Activated effector memory CD4-positive, alpha-beta T cell treated with Interleukin-2 at 50 U/mL for 16 hours (primary cell): ENCODE measurements around the gene ADAMTS2.

Experiments used
- DNase-seq: peaks from one replicate; pipeline ENCODE4 v3.0.0-alpha.2; 2020

ADAMTS2 gene

DNA sequence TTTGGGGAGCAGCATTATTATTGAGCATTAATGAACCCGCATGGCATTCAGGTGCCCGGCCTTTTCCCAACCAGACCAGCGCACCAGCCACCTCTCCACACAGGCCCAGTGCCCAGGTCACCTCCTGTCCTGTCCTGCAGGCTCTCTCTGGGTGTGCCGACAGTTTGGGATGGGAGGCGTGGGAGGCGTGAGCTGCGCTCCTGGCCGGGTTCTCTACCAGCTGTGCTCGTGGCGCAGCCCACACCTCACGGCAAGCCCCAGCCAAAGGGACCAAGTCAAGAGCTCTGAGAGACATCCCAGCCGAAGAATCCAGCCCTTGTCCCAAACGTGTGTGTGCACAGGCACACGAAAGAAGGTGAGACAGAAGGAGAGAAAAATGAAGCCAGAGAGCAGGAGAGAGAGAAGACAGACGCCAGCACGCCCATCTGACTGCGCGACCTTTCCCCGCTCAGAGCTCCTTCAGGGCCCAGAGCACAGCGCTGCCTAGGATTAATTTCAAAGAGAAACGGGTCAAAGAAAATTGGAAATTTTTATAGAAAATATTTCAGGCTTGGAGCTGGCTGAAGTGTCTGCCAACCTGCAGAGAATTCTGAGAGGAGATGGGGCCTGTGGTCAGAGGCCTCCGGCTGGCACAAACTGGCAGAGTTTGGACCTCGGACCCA is 81.7 kb downstream of the ADAMTS2 start:
- DNase-seq, result no peak

DNA sequence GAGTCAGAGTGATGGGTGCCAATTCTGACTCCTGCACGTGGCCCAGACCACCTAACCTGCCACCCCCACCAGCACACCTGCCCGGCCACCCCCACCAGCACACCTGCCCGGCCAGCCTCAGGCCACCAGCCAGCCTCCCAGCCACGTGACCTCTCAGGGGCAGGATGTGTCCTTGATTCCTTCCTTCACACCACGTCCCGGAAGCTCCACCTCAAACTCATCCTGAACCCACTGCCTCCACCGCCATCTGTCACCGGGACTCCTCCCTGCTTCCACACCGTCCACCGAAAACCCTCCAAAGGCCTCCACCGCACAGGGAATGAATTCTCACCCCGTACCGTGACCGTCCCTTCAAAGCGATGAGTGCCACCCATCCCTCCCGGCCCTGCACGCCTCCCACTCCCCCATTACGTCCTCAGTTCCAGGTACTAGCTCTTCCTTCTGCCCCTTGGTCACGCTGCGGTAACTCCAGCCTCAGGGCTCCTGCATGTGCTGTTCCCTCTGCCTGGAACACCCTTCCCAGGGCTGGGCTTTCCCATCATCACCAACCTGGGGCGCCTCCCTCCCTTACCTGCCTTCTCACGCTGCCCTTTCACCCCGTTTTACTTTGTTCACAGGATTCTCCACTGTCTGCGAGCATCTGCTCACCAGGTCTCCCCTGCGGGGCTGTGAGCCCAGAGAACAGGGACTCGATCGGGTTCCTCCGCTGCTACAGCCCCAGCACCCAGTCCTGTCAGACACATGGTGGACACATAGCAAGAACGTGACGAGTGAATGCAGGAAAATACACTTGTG is 82.9 kb downstream of the ADAMTS2 start:
- DNase-seq, result no peak

DNA sequence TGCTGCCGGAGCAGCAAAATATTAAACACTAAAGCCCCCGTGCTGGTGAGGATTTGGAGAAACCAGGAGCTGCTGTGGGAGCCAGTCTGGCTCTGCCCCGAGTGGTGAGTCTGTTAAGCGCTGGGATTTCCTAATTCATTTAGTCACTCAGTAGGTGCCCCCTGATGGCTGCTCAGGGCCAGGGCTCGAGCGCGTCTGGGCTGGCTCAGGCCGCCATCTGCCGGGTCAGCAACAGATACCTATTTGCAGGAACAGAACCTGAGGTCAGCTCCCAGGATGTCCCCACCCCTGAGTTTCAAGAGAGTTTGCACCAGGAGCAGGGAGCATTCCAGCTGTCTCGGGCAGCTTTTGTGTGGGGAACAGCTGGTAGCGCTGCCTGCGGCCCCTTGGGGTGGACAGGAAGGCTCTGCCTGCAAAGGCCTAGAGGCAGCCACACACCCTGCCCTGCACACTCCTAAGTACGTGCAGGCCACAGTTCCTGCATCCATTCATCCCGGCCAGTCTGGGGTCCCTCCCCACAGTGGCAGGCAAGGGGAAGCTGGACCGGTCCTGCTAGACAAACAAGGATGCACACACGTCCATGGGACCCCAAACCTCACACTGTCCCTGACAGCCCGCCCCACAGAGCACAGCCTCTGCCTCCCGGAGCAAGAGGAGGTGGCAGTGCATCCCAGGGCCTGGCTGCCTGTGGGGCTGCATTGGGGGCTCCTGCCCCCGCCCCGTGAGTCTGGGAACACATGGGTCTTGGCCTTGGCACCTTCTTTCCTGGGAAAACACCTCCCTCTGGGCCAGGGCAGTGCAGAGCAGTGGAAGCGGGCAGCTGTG is 83.7 kb downstream of the ADAMTS2 start:
- no peak for DNase-seq

DNA sequence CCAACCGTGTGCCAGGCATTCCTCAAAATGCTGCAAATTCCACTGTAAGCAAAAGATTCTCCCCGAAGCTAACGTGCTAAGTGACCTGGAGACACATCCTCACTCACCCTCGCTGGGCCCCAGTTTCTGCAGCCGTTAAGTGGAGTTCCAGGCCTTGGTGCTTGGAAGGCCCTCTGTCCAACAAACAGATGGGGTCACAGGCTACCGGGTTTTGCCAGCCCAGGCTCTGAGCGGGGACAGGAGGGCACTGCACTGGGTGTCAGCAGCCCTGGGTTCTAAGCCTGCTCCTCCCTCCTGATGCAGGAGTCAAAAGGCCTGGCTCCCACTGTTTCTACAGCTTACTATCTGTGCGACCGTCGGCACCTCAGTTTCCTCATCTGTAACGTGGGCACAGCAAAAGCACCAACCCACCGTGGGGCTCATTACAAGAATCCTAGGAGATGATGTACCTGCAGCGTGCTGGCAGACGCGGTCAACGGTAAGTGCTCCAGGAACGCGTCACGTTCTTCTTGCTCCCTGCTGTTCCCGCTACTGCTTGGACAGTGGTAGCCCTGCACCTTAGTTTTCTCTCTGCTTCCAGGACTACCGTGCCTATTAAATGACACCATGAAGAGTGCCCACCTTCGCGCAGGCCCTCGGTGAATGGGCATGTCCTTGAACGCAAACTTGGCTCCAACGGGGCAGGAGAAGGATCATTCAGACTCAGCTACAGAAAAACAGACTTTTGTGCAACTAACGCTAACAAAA is 84.8 kb downstream of the ADAMTS2 start:
- DNase-seq, result no peak

DNA sequence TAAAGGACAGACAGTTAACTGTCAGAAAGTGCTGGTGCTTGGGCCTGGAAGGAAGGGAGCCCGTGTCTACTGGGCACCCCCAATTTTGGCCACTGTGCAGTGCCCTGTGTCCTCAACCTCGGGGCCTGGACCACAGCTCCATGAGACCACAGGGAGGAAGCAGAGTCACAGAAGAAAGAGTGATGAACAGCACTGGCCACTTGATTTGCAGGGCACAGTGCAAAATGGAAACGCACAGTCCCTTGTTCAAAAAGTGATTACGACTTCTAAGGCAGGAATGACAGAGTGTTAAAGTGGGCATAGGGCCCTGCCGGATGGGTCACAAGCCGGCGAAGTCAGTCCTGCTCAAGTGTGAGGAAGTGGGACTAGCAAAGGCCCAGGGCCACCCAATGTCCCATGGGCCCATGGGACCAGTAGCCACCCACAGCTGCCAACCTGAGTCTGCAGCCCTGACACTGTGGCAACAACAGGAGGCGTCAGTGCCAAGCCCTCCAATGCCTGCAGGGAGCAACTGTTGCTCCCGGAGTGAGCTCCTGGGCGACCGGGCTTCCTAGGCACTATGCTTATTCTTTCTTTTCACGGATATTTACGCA is 85.4 kb downstream of the ADAMTS2 start:
- no peak for DNase-seq

DNA sequence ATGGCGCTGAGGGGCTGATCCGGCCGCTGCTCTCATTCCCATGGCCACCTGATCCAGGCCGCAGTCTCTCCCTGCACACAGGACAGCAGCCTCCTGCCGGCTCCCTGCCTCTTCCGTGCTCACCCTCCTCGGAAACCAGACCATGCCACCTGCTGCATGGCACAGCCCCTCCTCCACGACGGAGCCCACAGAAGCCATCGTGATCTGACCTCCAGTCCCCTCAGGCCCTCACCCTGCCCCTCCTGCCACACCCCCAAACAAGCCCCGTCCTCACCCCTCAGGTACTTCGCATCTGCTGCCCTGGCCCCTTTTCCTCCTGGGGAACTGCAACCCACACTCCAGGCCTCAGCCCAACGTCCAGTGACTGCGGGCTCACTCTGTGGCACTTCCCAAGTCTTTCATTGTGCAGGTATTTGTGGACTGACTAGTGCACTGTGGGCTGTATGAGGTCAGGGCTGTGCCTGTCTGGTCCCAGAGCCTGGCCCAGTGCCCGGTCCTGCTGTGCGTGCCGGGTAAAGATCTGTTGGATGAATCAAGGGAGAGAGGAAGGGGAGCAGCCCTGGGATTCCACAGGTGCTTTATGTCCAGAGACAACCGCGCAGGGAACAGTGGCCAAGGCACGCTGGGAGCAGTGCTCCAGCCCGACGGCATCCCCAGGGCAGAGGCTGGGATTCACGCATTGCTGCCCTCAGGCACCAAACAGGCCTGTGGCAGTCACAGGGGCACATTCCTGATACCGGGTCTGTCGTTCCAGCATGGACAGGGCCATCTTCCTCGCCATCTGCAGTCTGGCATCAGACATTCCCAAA is 86.1 kb downstream of the ADAMTS2 start:
- no peak for DNase-seq

DNA sequence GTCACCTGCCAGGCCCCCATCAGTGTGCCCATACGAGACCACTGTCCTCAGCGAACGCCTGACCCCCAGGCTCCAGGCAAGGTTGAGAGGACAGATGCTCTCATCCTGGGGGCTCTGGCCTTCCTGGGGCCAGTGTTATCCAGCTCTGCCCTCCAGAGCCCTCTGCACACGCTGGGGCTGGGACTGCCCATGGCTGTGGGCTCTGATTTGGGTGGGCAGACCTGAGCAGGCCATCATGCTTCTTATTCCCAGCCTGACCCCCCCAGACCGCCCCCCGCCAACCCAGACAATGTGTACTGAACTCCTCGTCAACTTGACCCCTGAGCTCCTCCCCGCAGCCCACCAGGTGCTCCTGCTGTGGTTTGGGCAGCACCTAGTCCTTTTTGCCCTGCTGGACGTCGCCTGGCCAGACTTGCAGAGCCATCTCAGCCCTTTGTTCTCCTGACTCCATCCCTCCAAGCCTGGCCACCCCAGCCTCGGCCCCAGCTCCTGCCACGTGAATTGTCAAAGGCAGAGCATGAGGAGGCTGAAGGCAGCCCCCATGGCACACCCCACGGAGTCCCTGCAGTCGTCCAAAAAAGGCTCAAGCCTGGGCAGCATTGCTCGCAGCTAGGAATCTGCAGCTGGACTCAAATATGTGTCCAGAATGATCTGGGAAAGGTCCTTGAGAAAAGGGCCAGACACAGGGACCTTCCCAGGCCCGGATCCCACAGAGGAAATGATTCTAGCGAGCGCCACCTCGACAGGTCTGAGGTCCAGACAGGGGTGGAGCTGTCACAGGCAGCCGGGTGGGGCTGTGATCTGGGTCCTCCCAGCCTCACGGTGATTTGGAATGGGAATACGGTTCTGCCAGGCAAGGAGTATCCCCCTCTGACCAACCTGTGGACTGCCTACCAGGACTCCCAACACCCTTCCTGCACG is 87.0 kb downstream of the ADAMTS2 start:
- DNase-seq, result no peak

DNA sequence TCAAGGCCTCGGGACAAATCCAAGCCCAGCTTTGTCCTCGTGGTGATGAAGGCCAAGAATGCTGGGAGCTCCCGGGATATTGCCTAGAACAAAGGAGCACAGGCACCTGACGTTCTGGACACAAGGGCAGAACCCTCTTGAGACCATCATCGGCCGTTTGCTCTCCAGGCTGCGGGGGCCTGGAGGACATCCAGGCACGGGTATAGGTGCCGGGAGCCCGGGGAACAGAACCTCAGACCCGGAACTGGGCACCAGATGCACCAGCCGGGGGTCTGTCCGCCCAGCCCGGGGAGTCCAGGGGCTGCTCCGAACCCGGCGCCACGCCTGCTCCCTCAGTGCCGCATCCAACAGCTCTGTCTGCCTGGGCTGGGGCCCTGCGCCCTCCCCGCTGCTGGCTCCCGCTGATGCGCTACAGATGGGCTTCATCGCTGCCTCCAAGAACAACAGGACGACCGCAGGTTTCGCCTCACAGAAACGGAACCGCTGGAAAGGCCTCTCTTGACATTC is 88.0 kb downstream of the ADAMTS2 start:
- no peak for DNase-seq

DNA sequence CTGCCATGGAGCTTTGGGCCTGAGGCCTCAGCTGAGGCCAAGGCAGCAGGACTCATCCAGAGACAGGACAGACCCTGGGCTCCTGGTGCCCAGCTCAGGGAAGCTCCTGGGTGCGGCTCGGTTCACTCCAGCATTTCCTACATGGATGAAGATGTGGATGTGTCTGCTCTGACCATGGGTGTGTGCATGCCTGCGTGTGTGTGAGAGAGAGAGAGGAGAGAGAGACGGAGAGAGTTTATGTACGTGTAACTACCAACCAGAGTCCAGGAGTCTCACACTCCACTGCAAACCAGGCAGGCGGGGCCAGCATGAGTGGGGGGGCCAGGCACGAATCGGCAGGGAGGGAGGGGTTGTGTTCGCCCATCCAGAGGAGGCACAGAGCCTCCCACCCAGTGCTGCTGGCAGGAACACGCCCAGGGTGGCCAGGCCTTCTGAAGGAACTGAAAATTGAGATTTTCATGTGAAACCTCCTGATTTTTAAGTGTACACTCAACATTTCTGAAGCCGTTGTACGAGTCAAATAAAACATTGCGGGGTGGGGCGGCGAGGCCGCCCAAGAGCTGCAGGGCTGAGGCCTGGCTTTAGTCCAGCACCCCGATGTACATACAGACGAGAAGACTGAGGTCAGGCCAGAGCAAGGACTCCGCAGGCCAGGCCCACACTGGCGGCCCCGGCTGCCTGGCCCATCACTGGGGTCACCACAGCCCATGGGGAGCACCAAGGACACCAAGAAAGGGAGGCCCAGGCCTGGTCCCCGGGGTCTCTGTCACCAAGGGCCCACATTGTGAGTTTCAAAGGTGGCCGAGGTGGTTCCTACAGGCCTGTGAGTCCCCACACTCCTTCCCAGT is 88.7 kb downstream of the ADAMTS2 start:
- DNase-seq, result no peak

DNA sequence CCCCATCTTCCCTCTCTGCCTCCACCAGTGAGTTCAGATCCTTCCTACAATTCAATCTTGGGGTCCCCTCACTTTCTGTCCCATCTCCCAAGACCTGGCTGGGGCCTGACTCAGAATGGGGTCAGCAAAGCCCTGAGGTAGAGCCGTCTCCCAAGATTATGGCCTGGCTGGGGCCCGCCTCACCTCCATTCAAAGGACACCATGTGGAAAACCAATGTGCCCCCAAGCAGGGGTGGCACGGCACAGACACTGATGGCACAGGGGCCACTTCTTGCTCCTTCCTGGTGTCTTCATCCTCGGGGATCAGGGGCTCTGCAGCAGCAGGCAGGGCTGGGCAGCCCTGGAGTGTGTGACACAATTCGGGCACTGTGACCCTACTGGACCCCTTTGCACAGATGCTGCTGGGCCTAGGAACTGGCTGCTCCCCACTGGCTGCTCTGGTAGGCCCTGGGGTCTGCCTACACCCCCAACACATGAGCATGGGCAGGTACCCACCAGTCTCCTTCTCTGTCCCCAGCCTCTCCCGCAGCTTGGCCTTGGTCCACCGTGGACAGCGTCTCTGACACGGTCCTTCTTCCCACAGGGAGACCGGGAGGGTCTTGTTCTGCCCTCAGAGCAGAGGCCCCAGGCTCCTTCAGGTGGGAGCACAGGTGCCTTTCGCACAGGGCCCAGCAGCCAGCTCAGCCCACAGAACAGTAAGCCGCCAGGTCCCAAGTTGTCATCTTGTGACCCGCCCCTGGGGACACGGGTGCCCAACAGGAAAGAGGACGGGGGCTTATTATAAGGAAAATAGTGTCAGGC is 89.5 kb downstream of the ADAMTS2 start:
- no peak for DNase-seq

DNA sequence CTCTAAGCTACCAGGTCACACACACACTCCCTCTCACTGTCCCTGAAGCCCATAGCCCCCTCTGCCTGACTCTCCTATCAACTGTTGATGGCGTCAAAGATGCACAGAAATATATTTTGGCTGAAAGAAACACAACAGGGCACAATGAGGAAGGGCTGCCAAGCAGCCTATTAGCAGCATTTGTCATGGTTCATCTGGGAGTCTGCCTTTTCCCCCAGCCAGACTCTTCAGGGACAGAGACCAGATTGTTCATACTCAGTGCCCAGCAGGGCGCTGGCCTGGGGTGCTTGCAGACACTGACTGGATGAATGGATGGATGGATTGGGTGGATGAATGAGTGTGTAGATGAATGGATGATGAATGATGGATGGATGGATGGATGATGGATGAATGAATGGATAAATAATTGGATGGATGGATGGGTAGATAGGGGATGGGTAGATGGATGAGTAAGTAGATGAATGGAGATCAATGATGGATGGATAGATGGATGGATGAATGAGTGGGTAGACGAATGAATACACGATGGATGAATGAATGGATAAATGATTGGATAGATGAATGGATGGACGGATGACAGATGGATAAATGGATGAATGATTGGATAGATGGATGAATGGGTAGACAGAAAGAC is 90.5 kb downstream of the ADAMTS2 start:
- DNase-seq, result no peak

DNA sequence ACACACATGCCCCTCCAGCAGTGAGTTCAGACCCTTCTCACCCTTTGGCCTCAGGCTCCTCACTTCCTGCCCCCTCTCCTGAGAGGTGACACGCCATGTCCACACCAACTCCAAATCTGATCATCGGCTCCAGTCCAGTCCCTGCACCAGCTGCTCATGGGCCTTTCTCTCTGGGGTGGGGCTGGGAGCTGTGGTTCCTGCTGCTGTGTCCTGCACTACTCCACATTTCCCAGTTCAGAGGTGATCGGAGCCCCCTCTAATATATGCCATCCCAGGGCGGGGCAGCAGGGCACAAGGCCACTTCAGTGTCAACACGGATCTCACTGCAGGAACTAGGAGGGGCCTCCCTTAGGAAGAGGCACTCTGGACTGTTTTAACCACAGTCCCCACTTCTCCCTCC is 91.5 kb downstream of the ADAMTS2 start:
- no peak for DNase-seq

DNA sequence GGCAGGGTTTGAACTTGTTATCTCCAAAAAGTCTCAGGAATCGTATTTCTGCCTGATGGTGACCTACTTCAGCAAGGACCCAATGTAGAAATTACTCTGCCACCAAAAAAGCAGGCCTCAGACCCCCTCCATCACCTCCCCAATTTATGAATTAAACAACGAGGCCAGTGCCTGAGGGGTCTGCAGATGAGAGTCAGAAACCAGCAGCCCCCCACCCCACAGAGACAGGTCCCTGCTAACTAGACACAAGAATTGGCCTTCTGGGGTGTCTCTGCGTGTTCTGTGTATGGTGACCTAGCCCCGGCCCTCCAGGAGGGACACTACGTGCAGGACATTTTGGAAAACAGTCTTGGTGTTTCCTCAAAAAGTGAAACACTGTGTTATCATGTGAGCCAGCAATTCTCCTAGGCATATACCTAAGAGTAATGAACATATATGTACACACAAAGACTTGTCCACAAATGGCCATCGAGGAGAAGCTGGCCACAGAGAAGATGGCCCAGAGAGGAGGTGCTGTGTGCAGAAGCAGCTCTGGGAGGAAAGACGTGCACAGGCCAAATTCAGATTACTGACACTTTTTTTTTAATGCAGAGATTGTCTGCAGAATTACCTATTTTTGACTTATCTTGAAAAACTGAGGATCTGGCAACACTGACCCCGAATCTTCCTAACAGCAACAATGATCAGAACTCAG is 93.8 kb downstream of the ADAMTS2 start:
- no peak for DNase-seq

DNA sequence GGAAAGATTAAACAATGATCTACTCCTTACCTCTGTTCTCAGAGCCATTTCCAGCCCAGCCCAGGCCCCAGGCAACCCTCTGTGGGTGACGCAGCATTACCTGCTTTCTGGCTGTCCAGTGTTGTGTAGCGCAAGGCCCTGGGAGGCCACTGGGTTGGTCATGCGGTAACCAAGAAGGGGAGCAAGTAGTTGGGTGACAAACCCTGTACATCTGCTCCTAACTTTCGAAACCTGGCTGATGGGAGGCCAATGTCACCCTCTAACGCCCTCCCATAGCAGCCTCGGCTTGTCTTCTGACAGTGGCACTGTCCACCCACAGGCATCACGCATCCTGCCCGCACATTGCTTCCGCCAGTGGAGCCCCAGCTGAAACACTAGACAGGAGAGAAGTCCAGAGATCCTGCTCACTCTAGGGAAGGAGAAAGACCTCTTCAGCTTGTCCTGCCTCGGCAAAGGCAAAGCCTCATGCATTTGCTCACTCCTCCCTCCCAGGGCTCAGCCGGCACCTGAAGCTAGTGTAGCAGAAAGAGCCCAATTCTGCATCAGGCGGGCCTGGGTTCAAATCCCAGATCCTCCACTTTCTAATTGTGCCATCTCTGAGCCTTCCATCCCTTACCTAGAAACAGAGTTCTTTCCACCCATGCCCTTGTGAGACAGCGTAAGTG is 94.6 kb downstream of the ADAMTS2 start:
- DNase-seq, result no peak

DNA sequence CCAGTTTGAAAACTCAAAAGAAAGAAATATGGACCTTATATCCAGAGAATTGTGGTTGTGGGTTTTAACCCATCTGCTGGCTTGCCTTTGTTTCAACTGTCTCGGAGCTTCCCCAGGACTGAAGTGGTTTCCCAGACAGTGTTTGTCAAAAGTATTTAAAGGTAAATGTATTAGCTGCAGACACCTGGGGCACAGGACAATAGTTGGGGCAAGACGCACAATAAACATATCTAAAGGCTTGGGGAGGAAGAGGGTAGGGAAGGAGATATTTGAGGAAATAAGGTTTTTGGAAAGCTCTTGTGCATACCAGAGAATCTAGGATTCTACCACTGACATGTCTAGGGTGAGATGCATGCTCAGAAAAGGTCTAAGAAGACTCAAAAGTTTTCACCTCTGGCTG is 99.0 kb downstream of the ADAMTS2 start:
- no peak for DNase-seq

DNA sequence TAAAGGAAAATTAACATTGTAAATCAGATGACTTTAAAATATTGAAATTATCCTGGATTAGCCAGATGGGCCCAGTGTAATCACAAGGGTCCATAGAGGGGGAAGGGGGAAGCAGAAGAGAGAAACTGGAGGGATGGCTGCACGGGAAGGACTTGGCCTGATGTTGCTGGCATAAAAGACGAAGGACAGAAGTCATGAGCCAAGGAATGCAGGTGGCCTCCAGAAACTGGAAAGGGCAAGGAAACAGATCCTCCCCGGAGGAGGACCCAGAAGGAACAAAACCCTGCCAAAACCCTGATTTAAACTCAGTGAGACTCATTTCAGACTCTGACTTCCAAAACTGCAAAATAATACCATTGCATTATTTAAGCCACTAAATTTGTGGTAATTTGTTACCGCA is 100.2 kb downstream of the ADAMTS2 start:
- DNase-seq, result no peak

DNA sequence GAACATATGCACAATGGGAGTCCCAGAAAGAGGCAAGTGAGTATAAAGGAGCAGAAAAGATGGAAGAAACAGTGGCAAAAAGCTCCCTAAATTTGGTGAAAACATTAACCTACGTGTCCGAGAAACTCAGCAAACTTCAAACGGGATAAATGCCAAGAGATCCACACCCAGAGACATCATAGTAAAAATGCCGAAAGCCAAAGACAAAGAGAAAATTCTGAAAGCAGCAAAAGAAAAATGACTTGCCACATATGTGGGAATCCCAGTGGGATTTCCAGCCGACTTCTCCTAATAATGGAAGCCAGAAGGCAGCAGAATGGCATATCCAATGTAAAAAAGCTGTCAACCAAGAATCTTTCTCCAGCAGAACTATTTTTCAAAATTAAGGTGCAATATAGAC is 101.2 kb downstream of the ADAMTS2 start:
- no peak for DNase-seq
